Panc1 (cell line): ENCODE measurements around the gene CLCN6.

ENCODE experiments used
- CTCF ChIP-seq: fragments of 450-650 bp; IDR thresholded peaks from 2 replicates; pipeline ENCODE4 v1.5.1; 2017; ENCODE audit warnings: mild to moderate bottlenecking
- REST ChIP-seq, 2 experiments: IDR thresholded peaks; 2 replicates each; pipeline ENCODE4 v1.6.1; 2011 to 2012; ENCODE audit warnings: low read depth in 2 of 2, control low read depth in 1 of 2, low read length in 1 of 2, mild to moderate bottlenecking in 1 of 2, moderate library complexity in 1 of 2; ENCODE audit not compliant: insufficient read depth in 1 of 2

DNA sequence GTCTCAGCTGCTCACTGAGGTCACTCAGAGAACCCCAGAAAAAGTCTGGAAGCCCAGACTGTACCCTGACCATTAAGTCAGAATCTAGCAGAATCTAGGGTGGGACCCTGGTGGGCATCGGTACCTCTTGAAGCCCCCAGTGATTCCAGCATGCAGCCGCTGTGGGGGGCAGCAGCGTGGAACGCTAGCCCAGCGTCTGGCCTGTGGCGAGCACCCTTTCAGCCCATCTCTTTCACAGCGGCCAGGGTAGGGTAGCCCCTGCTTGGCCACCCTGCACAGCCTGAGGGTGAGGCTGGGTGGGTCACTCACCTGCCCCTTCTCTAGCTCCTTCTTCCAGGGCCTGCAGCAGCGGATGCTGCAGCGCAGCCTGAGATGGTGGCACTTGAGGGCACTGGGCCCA, 27.7 kb upstream of the CLCN6 start:
- TF ChIP-seq CTCF (no peak), REST (IDR thresholded peaks at IDR 0.05; ENCODE audit: insufficient read depth in 1 of 2, low read depth in 2 of 2, low read length in 1 of 2) (no peak)
